Endothelial cell of umbilical vein (primary cell): ENCODE results near the gene TSPEAR. TPM values are rescaled to one million over a fixed set of nuclear protein-coding genes. Genes with fewer than 3 reads are reported as not detected.

Experiments
- BruUV-seq: library from RNA; stranded (reverse); fragments of 400-500 nt; replicated peaks from 2 replicates; lab custom pipeline; 2021; lab: Mats Ljungman, UMichigan
- CTCF ChIA-PET: fragments of 300-600, 350-600 bp; sonication (Branson Sonifier 250); formaldehyde crosslinking; loops from one replicate; lab custom pipeline; 2021; ENCODE audit warnings: antibody characterized with exemption, inconsistent platforms; lab: Charles Lee
- POLR2A ChIA-PET: fragments of 300-600, 350-600 bp; sonication (Branson Sonifier 250); formaldehyde crosslinking; loops from one replicate; lab custom pipeline; 2021; ENCODE audit warnings: antibody characterized with exemption, inconsistent platforms; lab: Charles Lee
- DNase-seq: peaks from one replicate; pipeline ENCODE4 v3.0.0-alpha.2; 2011; ENCODE audit warnings: low read depth, low spot score
- FAIRE-seq: peaks from 2 replicates; lab custom pipeline; 2011; peaks lifted over from hg19 to GRCh38; lab: Jason Lieb, UNC
- H2AFZ ChIP-seq: 2 replicates; pipeline ENCODE4 v1.6.0; 2012; ENCODE audit warnings: low read depth, low read length, control low read depth, inconsistent platforms
- H3K27ac ChIP-seq: 2 replicates; pipeline ENCODE4 v1.5.1; 2011; ENCODE audit warnings: low read depth, mild to moderate bottlenecking, control low read depth, low read length, moderate library complexity; ENCODE audit not compliant: insufficient read depth
- H3K27me3 ChIP-seq, 2 experiments: 2 replicates each; pipeline versions ENCODE4 v1.6.0 to v1.6.1; 2011; ENCODE audit warnings: low read length in 2 of 2, mixed read lengths in 1 of 2; ENCODE audit not compliant: control insufficient read depth in 2 of 2, insufficient read depth in 2 of 2
- H3K36me3 ChIP-seq, 2 experiments: 2 replicates in 1 of 2; 3 replicates in 1 of 2; pipeline ENCODE4 v1.5.1; 2011; ENCODE audit warnings: low read length in 2 of 2, mild to moderate bottlenecking in 1 of 2, moderate library complexity in 1 of 2; ENCODE audit not compliant: control insufficient read depth in 2 of 2, insufficient read depth in 2 of 2; ENCODE audit errors: extremely low read depth in 1 of 2
- H3K4me1 ChIP-seq: 3 replicates; pipeline ENCODE4 v1.5.1; 2011; ENCODE audit warnings: mild to moderate bottlenecking, low read length; ENCODE audit not compliant: control insufficient read depth, insufficient read depth; ENCODE audit errors: extremely low read depth
- H3K4me2 ChIP-seq: 2 replicates; pipeline ENCODE4 v1.6.1; 2011; ENCODE audit warnings: low read length, control low read depth, mixed read lengths; ENCODE audit not compliant: insufficient read depth
- H3K4me3 ChIP-seq, 3 experiments: fragments of 200-600 bp in 1 of 3; sonication (generic), shearing (Covaris generic) in 1 of 3; replicated peaks in 1 of 3; 2 replicates each; pipeline ENCODE4 v1.5.1; 2011 to 2016; ENCODE audit warnings: control low read depth in 3 of 3, low read length in 3 of 3, mild to moderate bottlenecking in 2 of 3, inconsistent platforms in 1 of 3, low read depth in 1 of 3, moderate library complexity in 1 of 3; ENCODE audit not compliant: insufficient read depth in 1 of 3
- H3K79me2 ChIP-seq: 2 replicates; pipeline ENCODE4 v1.6.0; 2012; ENCODE audit warnings: low read length, inconsistent platforms; ENCODE audit not compliant: control insufficient read depth, insufficient read depth
- H3K9ac ChIP-seq: replicated peaks from 2 replicates; pipeline ENCODE3; 2011; ENCODE audit warnings: low read length, control low read depth; ENCODE audit not compliant: insufficient read depth; ENCODE audit errors: extremely low read depth
- H3K9me1 ChIP-seq: replicated peaks from 3 replicates; pipeline ENCODE4 v1.6.0; 2011; ENCODE audit warnings: mild to moderate bottlenecking, low read length; ENCODE audit not compliant: control insufficient read depth, insufficient read depth; ENCODE audit errors: extremely low read depth
- H3K9me3 ChIP-seq: replicated peaks from 2 replicates; pipeline ENCODE4 v1.5.1; 2012; ENCODE audit warnings: low read length, inconsistent platforms; ENCODE audit not compliant: control insufficient read depth, insufficient read depth
- H4K20me1 ChIP-seq: replicated peaks from 2 replicates; pipeline ENCODE3; 2011; ENCODE audit warnings: mild to moderate bottlenecking, low read length; ENCODE audit not compliant: control insufficient read depth, insufficient read depth; ENCODE audit errors: extremely low read depth
- FOS ChIP-seq: IDR thresholded peaks from 2 replicates; pipeline ENCODE4 v1.6.1; 2011; ENCODE audit warnings: mild to moderate bottlenecking, low read length, moderate library complexity, borderline replicate concordance; ENCODE audit not compliant: insufficient read depth
- JUN ChIP-seq: IDR thresholded peaks from 2 replicates; pipeline ENCODE4 v1.6.1; 2011; ENCODE audit warnings: borderline replicate concordance, low read depth; ENCODE audit not compliant: insufficient read length, insufficient read depth
- POLR2A ChIP-seq: IDR thresholded peaks from 2 replicates; pipeline ENCODE4 v1.6.1; 2012; ENCODE audit warnings: low read depth, mild to moderate bottlenecking, control low read depth, low read length
- dilution Hi-C: fragments of 300-500 bp; cut with MboI; formaldehyde crosslinking; loops from one replicate; pipeline ENCODE4 v1.15.0; 2019; ENCODE audit warnings: low sequenced_read_pairs; ENCODE audit not compliant: extremely low pct_ligation_motif_present
- intact Hi-C: fragments of 100-400 bp; cut with micrococcal nuclease; formaldehyde crosslinking; loops from one replicate; pipeline ENCODE4 v1.10.0; 2022
- polyA plus RNA-seq, 4 experiments: library from polyadenylated mRNA; depleted of rRNA in 3 of 4; stranded (reverse) in 3 of 4; unstranded in 1 of 4; fragments of >200 nt; gene quantifications; 2 replicates each; pipeline versions ENCODE4 v1.2.1 to v1.2.3, GENCODE V29; 2011 to 2012; ENCODE audit warnings: missing spikeins in 1 of 4
- total RNA-seq: library from RNA; stranded (reverse); gene quantifications from 2 replicates; pipeline ENCODE4 v1.2.3, GENCODE V29; 2021
- TF ChIP-seq, protein P1 (sequence below), 2 donors: IDR thresholded peaks; 1 replicate in 1 of 2; 2 replicates in 1 of 2; pipeline ENCODE4 v1.5.1; 2011; ENCODE audit warnings: low read length in 2 of 2, mild to moderate bottlenecking in 2 of 2, moderate library complexity in 2 of 2, control low read depth in 1 of 2, inconsistent platforms in 1 of 2, low read depth in 1 of 2; ENCODE audit not compliant: insufficient read depth in 1 of 2; ENCODE audit errors: extremely low read depth in 1 of 2

The TSPEAR gene
- total and polyA plus RNA-seq, 2 donors (not counting 3 experiments of a cell fraction or from before 2014, with no cell fraction given) = 0.01 TPM; not detected in 1

DNA sequence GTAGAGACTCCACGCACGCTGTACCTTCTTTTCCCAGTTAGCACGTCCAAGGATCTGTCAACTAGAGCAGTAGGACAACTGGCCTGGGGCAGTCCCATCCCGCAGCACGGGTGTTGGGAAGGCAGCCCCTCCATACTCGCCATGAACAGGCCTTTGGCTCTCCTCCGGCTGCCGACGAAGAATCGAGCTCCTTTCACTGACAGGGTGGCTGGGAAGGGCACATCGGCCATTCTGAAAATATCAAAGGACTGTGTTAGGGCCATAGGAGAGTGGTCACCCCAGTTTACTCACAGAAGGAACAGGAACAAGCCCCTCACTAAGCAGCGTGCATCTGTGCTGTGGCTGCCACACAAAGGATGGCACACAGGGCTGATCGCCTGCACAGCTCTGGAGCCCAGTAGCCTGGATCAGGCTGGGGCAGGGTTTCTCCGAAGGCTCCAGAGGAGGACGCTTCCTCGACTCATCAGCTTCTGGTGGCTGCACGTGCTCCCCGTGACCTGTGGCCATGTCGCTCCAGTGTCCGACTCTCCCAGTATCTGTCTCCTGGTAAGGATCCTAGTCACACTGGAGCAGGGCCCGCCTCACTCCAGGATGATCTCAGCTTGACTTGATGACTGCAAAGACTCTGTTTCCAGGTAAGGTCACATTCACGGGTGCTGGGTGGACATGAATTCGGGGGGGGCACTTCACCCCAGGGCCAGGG lies 180.3 kb downstream of the TSPEAR start:
- Histone ChIP-seq H3K27me3 (no peaks in the 10 kb centered on the region), H3K36me3 (no peaks in the 10 kb centered on the region), H3K4me2 (no peak overlapping the region), H3K4me3 (no peak overlapping the region), H3K9ac (no peak overlapping the region), H3K27ac (no peak overlapping the region), H3K9me3 (no peaks in the 10 kb centered on the region), H3K4me1 (no peaks in the 10 kb centered on the region), H2AFZ (no peak overlapping the region), H3K79me2 (no peaks in the 10 kb centered on the region), H3K9me1 (no peaks in the 10 kb centered on the region), H4K20me1 (no peaks in the 10 kb centered on the region)
- dilution Hi-C loops (no loop called here), intact Hi-C loops (no loop called here)
- DNase-seq = no peak
- CTCF ChIA-PET = interaction anchor here (1.5 kb wide), 1 partner anchor 13 kb away, joined by 3 read pairs; no protein-coding TSS in a partner anchor
- POLR2A ChIA-PET = no interaction called here
- no TSS peak for BruUV-seq
- TF ChIP-seq FOS = no peak
- TF ChIP-seq, protein P1, sequence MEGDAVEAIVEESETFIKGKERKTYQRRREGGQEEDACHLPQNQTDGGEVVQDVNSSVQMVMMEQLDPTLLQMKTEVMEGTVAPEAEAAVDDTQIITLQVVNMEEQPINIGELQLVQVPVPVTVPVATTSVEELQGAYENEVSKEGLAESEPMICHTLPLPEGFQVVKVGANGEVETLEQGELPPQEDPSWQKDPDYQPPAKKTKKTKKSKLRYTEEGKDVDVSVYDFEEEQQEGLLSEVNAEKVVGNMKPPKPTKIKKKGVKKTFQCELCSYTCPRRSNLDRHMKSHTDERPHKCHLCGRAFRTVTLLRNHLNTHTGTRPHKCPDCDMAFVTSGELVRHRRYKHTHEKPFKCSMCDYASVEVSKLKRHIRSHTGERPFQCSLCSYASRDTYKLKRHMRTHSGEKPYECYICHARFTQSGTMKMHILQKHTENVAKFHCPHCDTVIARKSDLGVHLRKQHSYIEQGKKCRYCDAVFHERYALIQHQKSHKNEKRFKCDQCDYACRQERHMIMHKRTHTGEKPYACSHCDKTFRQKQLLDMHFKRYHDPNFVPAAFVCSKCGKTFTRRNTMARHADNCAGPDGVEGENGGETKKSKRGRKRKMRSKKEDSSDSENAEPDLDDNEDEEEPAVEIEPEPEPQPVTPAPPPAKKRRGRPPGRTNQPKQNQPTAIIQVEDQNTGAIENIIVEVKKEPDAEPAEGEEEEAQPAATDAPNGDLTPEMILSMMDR (IDR thresholded peaks at IDR 0.05; ENCODE audit: extremely low read depth in 1 of 2, insufficient read depth in 1 of 2, low read depth in 1 of 2, low read length in 2 of 2) = no peak
- no peak for TF ChIP-seq JUN
- no peak for TF ChIP-seq POLR2A
- FAIRE-seq = no peak
